Measurements from ENCODE around the gene RPS3.
A peak's percentile ranks its signal among the peaks of the same experiment; 100 is the strongest.
"Not testable (repeated sequence)": the region's sequence is repeated elsewhere in the genome, so short reads cannot be mapped to it uniquely, and the experiment has no call there.

RPS3 gene

DNA sequence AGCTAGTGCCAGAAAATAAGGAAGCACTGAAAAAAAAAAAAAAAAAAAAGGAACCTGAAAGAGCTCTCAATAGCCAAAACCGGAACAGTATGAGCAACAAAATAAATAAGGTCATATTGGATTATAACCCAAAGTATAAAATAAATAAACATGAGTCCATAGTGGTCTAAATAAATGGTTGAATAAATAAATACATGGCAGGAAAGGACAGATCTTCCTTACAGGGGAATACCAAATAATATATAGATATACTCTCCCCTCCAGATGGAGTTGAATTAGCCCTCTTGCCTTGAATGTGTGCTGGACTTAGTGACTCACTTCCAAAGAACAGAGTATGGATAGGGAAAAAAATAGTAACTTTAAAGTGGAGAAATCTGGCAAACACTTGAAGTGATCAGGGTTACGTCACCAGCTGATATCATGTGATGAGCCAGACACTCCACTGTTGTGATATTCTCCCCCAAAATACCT, 33.6 kb upstream of the RPS3 start:
- Histone ChIP-seq H3K4me2 (ENCODE audit: low read length) (no peak overlapping the region), H4K8ac (ENCODE audit: low read depth, low read length) (no peak overlapping the region), H3K79me1 (ENCODE audit: low read length) (no peaks in the 10 kb centered on the region), H3K4me1 (ENCODE audit: control insufficient read depth, low read depth, low read length) (no peaks in the 10 kb centered on the region), H3K79me2 (ENCODE audit: control insufficient read depth, insufficient read depth, low read length) (no peaks in the 10 kb centered on the region), H2BK5ac (ENCODE audit: low read length) (no peak overlapping the region), H3K9ac (ENCODE audit: low read length) (no peak overlapping the region), H3K56ac (ENCODE audit: low read length) (no peak overlapping the region), H3K27ac (ENCODE audit: low read depth, low read length) (no peak overlapping the region), H3K18ac (ENCODE audit: low read length) (no peak overlapping the region), H3K4ac (ENCODE audit: low read depth, low read length) (no peak overlapping the region), H3K27me3 (ENCODE audit: insufficient read depth, low read length, poor library complexity) (no peaks in the 10 kb centered on the region), H2BK15ac (replicated peaks; ENCODE audit: low read depth) (peak overlapping the region; percentile 74), H2AK5ac (ENCODE audit: low read length) (no peak overlapping the region), H4K5ac (ENCODE audit: low read length) (no peak overlapping the region), H2BK120ac (ENCODE audit: low read depth, low read length) (no peak overlapping the region), H3K23ac (ENCODE audit: low read length) (no peak overlapping the region), H3K36me3 (ENCODE audit: control insufficient read depth, insufficient read depth, low read length) (no peaks in the 10 kb centered on the region), H3K4me3 (ENCODE audit: low read length) (no peak overlapping the region)
- no CpG with 5 or more reads among the region's 2 CpGs for WGBS (ENCODE audit: extremely low coverage, insufficient coverage, low lambda C conversion rate)
- DNase-seq = no peak

DNA sequence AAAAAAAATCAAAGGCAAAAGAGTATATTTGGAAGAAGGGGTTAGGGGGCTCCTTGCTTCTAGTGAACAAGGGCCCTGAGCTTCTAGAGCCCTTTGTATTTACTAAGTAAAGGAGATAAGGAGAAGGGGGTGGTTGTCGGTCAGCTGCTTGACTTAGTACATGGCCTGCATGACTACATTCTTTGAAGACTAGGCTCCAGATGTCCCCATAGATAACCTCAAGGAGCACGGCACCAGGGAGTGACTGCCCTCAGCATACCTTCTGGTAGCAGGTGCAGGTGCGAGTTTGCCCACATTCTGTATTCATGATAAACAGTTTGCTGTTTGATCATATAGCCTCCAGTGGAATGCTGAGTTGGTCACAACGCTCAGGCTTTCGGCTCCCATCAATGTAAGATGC, 32.5 kb upstream of the RPS3 start:
- H2BK120ac ChIP-seq (ENCODE audit: low read depth, low read length); H3K4me2 ChIP-seq (ENCODE audit: low read length); H3K27ac ChIP-seq (ENCODE audit: low read depth, low read length); H2BK5ac ChIP-seq (ENCODE audit: low read length); H3K4ac ChIP-seq (ENCODE audit: low read depth, low read length); H4K8ac ChIP-seq (ENCODE audit: low read depth, low read length); H4K5ac ChIP-seq (ENCODE audit: low read length); H3K23ac ChIP-seq (ENCODE audit: low read length); H3K36me3 ChIP-seq (ENCODE audit: control insufficient read depth, insufficient read depth, low read length); H3K79me2 ChIP-seq (ENCODE audit: control insufficient read depth, insufficient read depth, low read length); DNase-seq; H3K4me3 ChIP-seq (ENCODE audit: low read length); H3K56ac ChIP-seq (ENCODE audit: low read length); H3K27me3 ChIP-seq (ENCODE audit: insufficient read depth, low read length, poor library complexity); H2AK5ac ChIP-seq (ENCODE audit: low read length); H2BK15ac ChIP-seq (replicated peaks; ENCODE audit: low read depth); H3K18ac ChIP-seq (ENCODE audit: low read length); H3K79me1 ChIP-seq (ENCODE audit: low read length); H3K9ac ChIP-seq (ENCODE audit: low read length); H3K4me1 ChIP-seq (ENCODE audit: control insufficient read depth, low read depth, low read length): not testable (repeated sequence)
- no CpG with 5 or more reads among the region's 5 CpGs for WGBS (ENCODE audit: extremely low coverage, insufficient coverage, low lambda C conversion rate)

DNA sequence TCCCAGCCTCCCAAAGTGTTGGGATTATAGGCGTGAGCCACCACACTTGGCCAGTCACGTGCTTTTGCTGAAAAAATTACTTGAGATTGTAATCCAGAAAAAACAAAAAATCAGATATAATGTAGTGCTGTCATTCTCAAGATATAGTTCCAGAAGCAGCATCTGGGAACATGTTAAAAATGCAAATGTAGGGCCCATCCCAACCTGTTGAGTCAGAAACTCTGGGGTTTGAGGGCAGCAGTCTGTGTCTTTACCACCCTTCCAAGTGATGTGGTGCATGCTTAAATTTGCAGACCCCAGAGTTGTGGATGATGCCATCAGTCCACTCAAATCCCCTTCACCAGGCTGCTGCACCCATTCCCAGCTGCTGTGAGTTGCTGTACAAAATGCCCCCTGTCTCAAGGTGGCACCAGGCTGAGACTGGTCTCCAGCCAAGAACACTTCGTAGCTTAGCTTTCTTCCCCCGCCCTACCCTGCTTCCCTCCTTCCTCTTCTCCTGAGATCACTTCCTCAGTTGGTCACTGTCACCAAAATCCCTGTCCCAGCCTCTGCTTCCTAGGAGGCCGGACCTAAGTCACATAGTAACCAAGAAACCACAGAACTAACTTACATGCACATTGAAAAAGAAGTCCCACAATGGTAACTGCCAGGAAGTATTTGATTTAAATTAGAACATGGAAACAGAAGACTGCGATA, 29.6 kb upstream of the RPS3 start:
- Histone ChIP-seq H3K56ac (ENCODE audit: low read length) (no peak overlapping the region), H3K23ac (ENCODE audit: low read length) (no peak overlapping the region)
- WGBS (ENCODE audit: extremely low coverage, insufficient coverage, low lambda C conversion rate) = no CpG with 5 or more reads among the region's 6 CpGs

DNA sequence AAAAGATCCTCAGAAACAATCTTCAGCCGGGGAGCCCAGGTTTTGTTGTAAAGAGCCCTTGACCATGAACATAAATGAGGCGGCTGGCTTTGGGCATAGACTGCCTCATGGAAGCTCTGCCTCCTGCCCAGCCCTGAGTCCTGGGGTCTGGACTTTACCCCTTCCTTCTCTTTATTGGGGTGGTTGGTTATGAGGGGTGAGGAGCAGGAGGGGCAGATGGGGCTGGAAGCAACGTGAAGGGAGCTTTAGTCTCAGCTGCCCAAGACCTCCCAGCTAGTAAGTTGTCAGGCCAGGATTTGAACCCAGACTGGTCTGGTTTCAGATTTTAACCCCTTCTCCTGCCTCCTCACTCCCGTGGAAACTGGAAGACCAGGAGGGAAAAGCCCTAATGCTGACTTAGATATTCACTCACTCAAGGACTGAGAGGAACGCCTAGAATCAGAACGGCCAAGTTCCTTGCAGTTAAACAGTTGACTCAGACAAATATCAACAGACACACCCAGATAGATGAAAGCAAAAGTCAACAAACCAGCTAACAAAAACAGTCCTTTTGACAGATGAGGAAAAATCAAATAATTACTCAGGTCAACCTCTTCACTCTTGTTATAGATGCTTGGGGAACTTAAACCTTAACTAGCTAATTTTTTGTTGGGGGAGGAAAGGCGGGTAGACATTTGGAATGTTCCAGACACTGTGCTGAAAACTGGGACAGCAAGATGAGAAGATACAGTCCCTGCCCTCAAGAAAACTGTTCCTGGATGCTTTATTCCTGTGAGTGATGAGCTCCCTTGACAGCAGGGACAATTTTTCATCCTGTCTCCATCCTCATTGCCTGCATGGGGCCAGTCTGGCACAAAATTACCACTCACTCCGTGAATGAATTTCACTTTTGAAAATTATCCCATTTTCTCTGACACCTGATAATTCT, 27.1 kb upstream of the RPS3 start:
- Histone ChIP-seq H3K4me3 (ENCODE audit: low read length) (no peak overlapping the region), H4K8ac (ENCODE audit: low read depth, low read length) (no peak overlapping the region), H2BK120ac (ENCODE audit: low read depth, low read length) (no peak overlapping the region), H3K4ac (ENCODE audit: low read depth, low read length) (no peak overlapping the region), H2AK5ac (ENCODE audit: low read length) (peak overlapping the region; percentile 14), H3K4me1 (ENCODE audit: control insufficient read depth, low read depth, low read length) (peaks cover 2% of the 10 kb centered on the region), H3K79me2 (ENCODE audit: control insufficient read depth, insufficient read depth, low read length) (no peaks in the 10 kb centered on the region), H3K27me3 (ENCODE audit: insufficient read depth, low read length, poor library complexity) (no peaks in the 10 kb centered on the region), H3K18ac (ENCODE audit: low read length) (no peak overlapping the region), H3K27ac (ENCODE audit: low read depth, low read length) (no peak overlapping the region), H2BK5ac (ENCODE audit: low read length) (no peak overlapping the region), H3K23ac (ENCODE audit: low read length) (peak overlapping the region; percentile 80), H3K36me3 (ENCODE audit: control insufficient read depth, insufficient read depth, low read length) (no peaks in the 10 kb centered on the region), H2BK15ac (replicated peaks; ENCODE audit: low read depth) (no peak overlapping the region), H3K56ac (ENCODE audit: low read length) (peak overlapping the region; percentile 10), H3K4me2 (ENCODE audit: low read length) (no peak overlapping the region), H4K5ac (ENCODE audit: low read length) (no peak overlapping the region), H3K9ac (ENCODE audit: low read length) (peak overlapping the region; percentile 24), H3K79me1 (ENCODE audit: low read length) (no peaks in the 10 kb centered on the region)
- DNase-seq = no peak
- WGBS (ENCODE audit: extremely low coverage, insufficient coverage, low lambda C conversion rate) = no CpG with 5 or more reads among the region's 8 CpGs

More for the DNA sequence above, 29.6 kb upstream of the RPS3 start:
- Histone ChIP-seq H3K4me3 (ENCODE audit: low read length) (no peak overlapping the region), H3K4me1 (ENCODE audit: control insufficient read depth, low read depth, low read length) (peaks cover 2% of the 10 kb centered on the region), H2AK5ac (ENCODE audit: low read length) (no peak overlapping the region), H2BK5ac (ENCODE audit: low read length) (no peak overlapping the region), H4K8ac (ENCODE audit: low read depth, low read length) (no peak overlapping the region), H3K79me1 (ENCODE audit: low read length) (no peaks in the 10 kb centered on the region), H3K27ac (ENCODE audit: low read depth, low read length) (no peak overlapping the region), H4K5ac (ENCODE audit: low read length) (no peak overlapping the region), H3K79me2 (ENCODE audit: control insufficient read depth, insufficient read depth, low read length) (no peaks in the 10 kb centered on the region), H3K4ac (ENCODE audit: low read depth, low read length) (no peak overlapping the region), H3K36me3 (ENCODE audit: control insufficient read depth, insufficient read depth, low read length) (no peaks in the 10 kb centered on the region), H2BK15ac (replicated peaks; ENCODE audit: low read depth) (no peak overlapping the region), H3K27me3 (ENCODE audit: insufficient read depth, low read length, poor library complexity) (no peaks in the 10 kb centered on the region), H3K4me2 (ENCODE audit: low read length) (no peak overlapping the region), H3K18ac (ENCODE audit: low read length) (no peak overlapping the region), H2BK120ac (ENCODE audit: low read depth, low read length) (no peak overlapping the region), H3K9ac (ENCODE audit: low read length) (no peak overlapping the region)
- DNase-seq = no peak

DNA sequence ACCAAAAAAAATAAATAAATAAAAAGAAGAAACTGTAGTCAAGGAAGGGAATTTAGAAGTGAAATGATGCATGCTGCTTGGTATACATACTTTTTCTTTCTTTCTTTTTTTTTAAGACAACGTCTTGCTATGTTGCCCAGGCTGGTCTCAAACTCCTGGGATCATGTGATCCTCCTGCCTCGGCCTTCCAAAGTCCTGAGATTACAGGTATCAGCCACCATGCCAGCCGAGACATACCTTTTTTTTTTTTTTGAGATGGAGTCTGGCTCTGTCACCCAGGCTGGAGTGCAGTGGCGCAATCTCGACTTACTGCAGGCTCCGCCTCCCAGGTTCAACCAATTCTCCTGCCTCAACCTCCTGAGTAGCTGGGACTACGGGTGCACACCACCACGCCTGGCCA, 26.1 kb upstream of the RPS3 start:
- Histone ChIP-seq H4K8ac (ENCODE audit: low read depth, low read length) (no peak overlapping the region), H2BK120ac (ENCODE audit: low read depth, low read length) (no peak overlapping the region), H3K4ac (ENCODE audit: low read depth, low read length) (no peak overlapping the region), H3K23ac (ENCODE audit: low read length) (no peak overlapping the region), H3K4me1 (ENCODE audit: control insufficient read depth, low read depth, low read length) (peaks cover 2% of the 10 kb centered on the region), H3K79me2 (ENCODE audit: control insufficient read depth, insufficient read depth, low read length) (no peaks in the 10 kb centered on the region), H3K36me3 (ENCODE audit: control insufficient read depth, insufficient read depth, low read length) (no peaks in the 10 kb centered on the region), H3K79me1 (ENCODE audit: low read length) (no peaks in the 10 kb centered on the region), H3K4me2 (ENCODE audit: low read length) (no peak overlapping the region), H2AK5ac (ENCODE audit: low read length) (no peak overlapping the region), H3K4me3 (ENCODE audit: low read length) (no peak overlapping the region), H2BK5ac (ENCODE audit: low read length) (no peak overlapping the region), H3K27ac (ENCODE audit: low read depth, low read length) (no peak overlapping the region), H2BK15ac (replicated peaks; ENCODE audit: low read depth) (no peak overlapping the region), H4K5ac (ENCODE audit: low read length) (no peak overlapping the region), H3K56ac (ENCODE audit: low read length) (no peak overlapping the region), H3K9ac (ENCODE audit: low read length) (no peak overlapping the region), H3K27me3 (ENCODE audit: insufficient read depth, low read length, poor library complexity) (no peaks in the 10 kb centered on the region), H3K18ac (ENCODE audit: low read length) (no peak overlapping the region)
- no CpG with 5 or more reads among the region's 8 CpGs for WGBS (ENCODE audit: extremely low coverage, insufficient coverage, low lambda C conversion rate)
- DNase-seq = no peak
